ENCODE data around the gene VMP1.

GRCh38 chr17:59683283-59683682 is 24.2 kb upstream of the VMP1 start:
- TF ChIP-seq CTCF (IDR thresholded peaks at IDR 0.05; ENCODE audit: insufficient read depth, low read length): no peak
- no peak for TF ChIP-seq POLR2AphosphoS5 (IDR thresholded peaks at IDR 0.05; ENCODE audit: low read depth)
- TF ChIP-seq GABPA (IDR thresholded peaks at IDR 0.05; ENCODE audit: low read depth): no peak
- no peak for TF ChIP-seq REST (IDR thresholded peaks at IDR 0.05; ENCODE audit: insufficient replicate concordance, low read depth)
- no peak for TF ChIP-seq SPI1 (IDR thresholded peaks at IDR 0.05; ENCODE audit: borderline replicate concordance, low read depth)
